DOHH2 (cell line): ENCODE measurements around the gene DSC2.

Source experiments
- CTCF ChIP-seq: fragments of 200-600 bp; sonication (generic); IDR thresholded peaks from one replicate; pipeline ENCODE4 v1.5.1; 2014; ENCODE audit warnings: antibody characterized with exemption, mild to moderate bottlenecking, low read depth, low read length; ENCODE audit not compliant: poor library complexity, severe bottlenecking
- EZH2phosphoT487 ChIP-seq: fragments of 200-600 bp; sonication (generic); IDR thresholded peaks from 2 replicates; pipeline ENCODE4 v1.6.1; 2017; ENCODE audit warnings: borderline replicate concordance, mild to moderate bottlenecking, antibody characterized with exemption, low read length, moderate library complexity, mixed read lengths

GRCh38 chr18:31042084-31042405, 60.2 kb downstream of the DSC2 start:
- TF ChIP-seq EZH2phosphoT487 = no peak
- no peak for TF ChIP-seq CTCF
